HEK293 (cell line): ENCODE measurements around the gene MYLK.

ENCODE experiments used
- CTCF ChIP-seq: fragments of 450-650 bp; formaldehyde crosslinking; IDR thresholded peaks from 2 replicates; pipeline ENCODE4 v1.5.1; 2016; ENCODE audit warnings: missing biosample characterization, missing genetic modification characterization
- KLF16 ChIP-seq: fragments of 450-650 bp; formaldehyde crosslinking; IDR thresholded peaks from 2 replicates; pipeline ENCODE4 v1.5.1; 2017; ENCODE audit warnings: missing biosample characterization, missing genetic modification characterization
- REST ChIP-seq: fragments of 450-650 bp; formaldehyde crosslinking; IDR thresholded peaks from 2 replicates; pipeline ENCODE4 v1.5.1; 2016; ENCODE audit warnings: missing biosample characterization, missing genetic modification characterization
- YY2 ChIP-seq: fragments of 450-650 bp; formaldehyde crosslinking; IDR thresholded peaks from 2 replicates; pipeline ENCODE4 v1.5.1; 2016; ENCODE audit warnings: missing biosample characterization, missing genetic modification characterization
- ZNF18 ChIP-seq: fragments of 450-650 bp; formaldehyde crosslinking; IDR thresholded peaks from 2 replicates; pipeline ENCODE4 v1.5.1; 2016; ENCODE audit warnings: missing biosample characterization, missing genetic modification characterization
- ZNF2 ChIP-seq: fragments of 450-650 bp; formaldehyde crosslinking; IDR thresholded peaks from 2 replicates; pipeline ENCODE4 v1.5.1; 2016; ENCODE audit warnings: missing biosample characterization, missing genetic modification characterization
- ZNF24 ChIP-seq: fragments of 450-650 bp; formaldehyde crosslinking; IDR thresholded peaks from 2 replicates; pipeline ENCODE4 v1.5.1; 2016; ENCODE audit warnings: missing biosample characterization, missing genetic modification characterization
- ZNF580 ChIP-seq: fragments of 450-650 bp; formaldehyde crosslinking; IDR thresholded peaks from 2 replicates; pipeline ENCODE4 v1.5.1; 2016; ENCODE audit warnings: missing biosample characterization, missing genetic modification characterization
- ZNF664 ChIP-seq: fragments of 450-650 bp; formaldehyde crosslinking; IDR thresholded peaks from 2 replicates; pipeline ENCODE4 v1.5.1; 2016; ENCODE audit warnings: missing biosample characterization, missing genetic modification characterization

GRCh38 chr3:123791417-123791816 is 92.7 kb downstream of the MYLK start:
- TF ChIP-seq YY2 (tag by site-specific recombination) (no peak), CTCF (tag by site-specific recombination) (no peak), ZNF580 (tag by site-specific recombination) (no peak), KLF16 (tag by site-specific recombination) (no peak), ZNF664 (tag by site-specific recombination) (no peak), ZNF2 (tag by site-specific recombination) (no peak), REST (no peak), ZNF24 (tag by site-specific recombination) (no peak), ZNF18 (tag by site-specific recombination) (no peak)
